ENCODE data around the gene CCDC92.

DNA sequence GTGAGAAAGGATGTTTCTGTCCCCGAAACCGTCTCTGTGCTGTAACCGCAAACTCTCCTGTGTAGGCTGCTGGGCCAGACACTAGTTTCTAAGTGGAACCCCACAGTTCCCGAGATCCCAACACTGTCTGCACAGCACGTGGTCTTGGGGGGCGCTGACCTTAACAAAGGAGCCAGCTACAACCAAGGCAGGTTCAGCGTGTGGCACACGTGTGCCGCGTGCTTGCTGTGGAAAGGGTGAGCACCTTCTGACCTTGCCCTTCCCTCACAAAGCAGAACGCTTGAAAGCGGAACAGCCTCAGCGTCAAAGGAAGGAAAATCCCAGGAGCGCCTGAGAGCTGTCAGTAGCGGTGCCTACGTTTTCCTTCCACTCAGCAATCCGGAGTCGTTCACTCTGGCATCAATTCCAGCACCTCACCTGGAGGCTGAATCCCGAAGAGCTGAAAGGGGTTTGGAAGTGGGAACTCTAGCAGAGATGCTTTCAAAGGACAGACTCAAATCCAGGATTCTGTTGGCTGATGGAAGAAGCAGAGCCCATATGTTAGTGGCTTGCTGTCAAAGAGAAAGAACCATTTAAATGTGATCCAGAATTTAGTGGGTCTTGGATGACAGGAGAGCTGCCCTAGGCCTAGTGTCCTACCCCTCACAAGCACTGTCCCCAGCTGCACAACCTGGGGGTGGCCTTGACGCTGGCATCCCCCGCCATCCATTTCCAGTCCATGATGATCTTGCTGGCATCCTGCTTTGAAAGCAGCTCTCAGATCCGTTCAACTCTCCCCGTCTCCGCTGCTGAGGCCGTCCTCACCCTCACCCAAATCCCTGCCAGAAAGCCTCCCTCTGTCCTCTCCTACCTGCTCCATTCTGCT, 27.1 kb downstream of the CCDC92 start:
- no peak for TF ChIP-seq POLR2A (IDR thresholded peaks at IDR 0.05)
- TF ChIP-seq, protein P1, sequence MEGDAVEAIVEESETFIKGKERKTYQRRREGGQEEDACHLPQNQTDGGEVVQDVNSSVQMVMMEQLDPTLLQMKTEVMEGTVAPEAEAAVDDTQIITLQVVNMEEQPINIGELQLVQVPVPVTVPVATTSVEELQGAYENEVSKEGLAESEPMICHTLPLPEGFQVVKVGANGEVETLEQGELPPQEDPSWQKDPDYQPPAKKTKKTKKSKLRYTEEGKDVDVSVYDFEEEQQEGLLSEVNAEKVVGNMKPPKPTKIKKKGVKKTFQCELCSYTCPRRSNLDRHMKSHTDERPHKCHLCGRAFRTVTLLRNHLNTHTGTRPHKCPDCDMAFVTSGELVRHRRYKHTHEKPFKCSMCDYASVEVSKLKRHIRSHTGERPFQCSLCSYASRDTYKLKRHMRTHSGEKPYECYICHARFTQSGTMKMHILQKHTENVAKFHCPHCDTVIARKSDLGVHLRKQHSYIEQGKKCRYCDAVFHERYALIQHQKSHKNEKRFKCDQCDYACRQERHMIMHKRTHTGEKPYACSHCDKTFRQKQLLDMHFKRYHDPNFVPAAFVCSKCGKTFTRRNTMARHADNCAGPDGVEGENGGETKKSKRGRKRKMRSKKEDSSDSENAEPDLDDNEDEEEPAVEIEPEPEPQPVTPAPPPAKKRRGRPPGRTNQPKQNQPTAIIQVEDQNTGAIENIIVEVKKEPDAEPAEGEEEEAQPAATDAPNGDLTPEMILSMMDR (IDR thresholded peaks at IDR 0.05) = no peak
